ENCODE data around the gene ADGRF3.

ADGRF3 gene

GRCh38 chr2:26340831-26341230 is 5.8 kb downstream of the ADGRF3 start:
- no peak overlapping the region for H3K27ac ChIP-seq (replicated peaks)
- no peaks in the 10 kb centered on the region for H3K27me3 ChIP-seq (ENCODE audit: insufficient read depth, poor library complexity, severe bottlenecking)
- no peak for TF ChIP-seq CTCF (IDR thresholded peaks at IDR 0.05; ENCODE audit: insufficient read depth, low read length)
- H3K4me3 ChIP-seq (replicated peaks; ENCODE audit: insufficient read depth, low read length), result no peak overlapping the region
- no peak for DNase-seq (ENCODE audit: low read depth in 1 of 2, low spot score in 1 of 2)

GRCh38 chr2:26337298-26337697 is 9.3 kb downstream of the ADGRF3 start:
- no peak overlapping the region for H3K27ac ChIP-seq (replicated peaks)
- H3K4me3 ChIP-seq (replicated peaks; ENCODE audit: insufficient read depth, low read length), result no peak overlapping the region
- DNase-seq (ENCODE audit: low read depth in 1 of 2, low spot score in 1 of 2), result no peak
- TF ChIP-seq POLR2AphosphoS5 (IDR thresholded peaks at IDR 0.05; ENCODE audit: low read depth) (no peak), SPI1 (IDR thresholded peaks at IDR 0.05; ENCODE audit: borderline replicate concordance, low read depth) (no peak), GABPA (IDR thresholded peaks at IDR 0.05; ENCODE audit: low read depth) (no peak), REST (IDR thresholded peaks at IDR 0.05; ENCODE audit: insufficient replicate concordance, low read depth) (no peak), CTCF (IDR thresholded peaks at IDR 0.05; ENCODE audit: insufficient read depth, low read length) (no peak)
- H3K27me3 ChIP-seq (ENCODE audit: insufficient read depth, poor library complexity, severe bottlenecking), result no peaks in the 10 kb centered on the region

- Histone ChIP-seq H3K4me3 (replicated peaks; ENCODE audit: insufficient read depth, low read length) (no peak overlapping the region), H3K27me3 (ENCODE audit: insufficient read depth, poor library complexity, severe bottlenecking) (no peaks in the 10 kb centered on the region), H3K27ac (replicated peaks) (no peak overlapping the region)
- TF ChIP-seq POLR2AphosphoS5 (IDR thresholded peaks at IDR 0.05; ENCODE audit: low read depth) (no peak), GABPA (IDR thresholded peaks at IDR 0.05; ENCODE audit: low read depth) (no peak), CTCF (IDR thresholded peaks at IDR 0.05; ENCODE audit: insufficient read depth, low read length) (no peak), REST (IDR thresholded peaks at IDR 0.05; ENCODE audit: insufficient replicate concordance, low read depth) (no peak), SPI1 (IDR thresholded peaks at IDR 0.05; ENCODE audit: borderline replicate concordance, low read depth) (no peak)
- no peak for DNase-seq (ENCODE audit: low read depth in 1 of 2, low spot score in 1 of 2)
These were observed 9.9 kb downstream of the ADGRF3 start for GRCh38 chr2:26336719-26337118.

GRCh38 chr2:26335231-26335630 is 11.4 kb downstream of the ADGRF3 start:
- no peak for TF ChIP-seq REST (IDR thresholded peaks at IDR 0.05; ENCODE audit: insufficient replicate concordance, low read depth)
- no peak for TF ChIP-seq POLR2AphosphoS5 (IDR thresholded peaks at IDR 0.05; ENCODE audit: low read depth)
- no peak for TF ChIP-seq GABPA (IDR thresholded peaks at IDR 0.05; ENCODE audit: low read depth)
- no peak for TF ChIP-seq SPI1 (IDR thresholded peaks at IDR 0.05; ENCODE audit: borderline replicate concordance, low read depth)
- TF ChIP-seq CTCF (IDR thresholded peaks at IDR 0.05; ENCODE audit: insufficient read depth, low read length), result no peak
- no peak for DNase-seq (ENCODE audit: low read depth in 1 of 2, low spot score in 1 of 2)
- no peak overlapping the region for H3K4me3 ChIP-seq (replicated peaks; ENCODE audit: insufficient read depth, low read length)
- no peaks in the 10 kb centered on the region for H3K27me3 ChIP-seq (ENCODE audit: insufficient read depth, poor library complexity, severe bottlenecking)
- no peak overlapping the region for H3K27ac ChIP-seq (replicated peaks)

Measured in HL-60 (cell line).